Kidney (tissue), 14 donors: ENCODE results near the gene USP3. TPM values are rescaled to one million over a fixed set of nuclear protein-coding genes. Genes with fewer than 3 reads are reported as not detected.

Source experiments
- DNase-seq, 5 donors: peaks; one replicate each; pipeline ENCODE4 v3.0.0-alpha.2; 2013 to 2020
- FAIRE-seq: peaks from 2 replicates; lab custom pipeline; 2012; peaks lifted over from hg19 to GRCh38; lab: Jason Lieb, UNC
- H3K27ac ChIP-seq, 2 donors: one replicate each; pipeline ENCODE4 v1.7.0; 2013; ENCODE audit warnings: low read depth in 2 of 2, low read length in 2 of 2, inconsistent platforms in 1 of 2
- H3K27me3 ChIP-seq: one replicate; pipeline ENCODE4 v1.7.1; 2013; ENCODE audit warnings: low read length, inconsistent platforms; ENCODE audit not compliant: control insufficient read depth, insufficient read depth
- H3K36me3 ChIP-seq, 3 donors: one replicate each; pipeline versions ENCODE4 v1.7.0 to v1.7.1; 2013; ENCODE audit warnings: low read length in 3 of 3, control low read depth in 1 of 3, inconsistent platforms in 1 of 3; ENCODE audit not compliant: insufficient read depth in 3 of 3, control insufficient read depth in 2 of 3
- H3K4me1 ChIP-seq, 3 donors: one replicate each; pipeline versions ENCODE4 v1.7.0 to v1.7.1; 2013; ENCODE audit warnings: low read length in 3 of 3, inconsistent platforms in 1 of 3, low read depth in 1 of 3; ENCODE audit not compliant: control insufficient read depth in 2 of 3, insufficient read depth in 2 of 3
- H3K4me3 ChIP-seq, 3 donors: one replicate each; pipeline versions ENCODE4 v1.7.0 to v1.8.1; 2013; ENCODE audit warnings: low read length in 3 of 3, control low read depth in 1 of 3, inconsistent platforms in 1 of 3
- H3K9ac ChIP-seq, 3 donors: one replicate each; pipeline versions ENCODE4 v1.7.0 to v1.7.1; 2013; ENCODE audit warnings: low read length in 3 of 3, control low read depth in 1 of 3, inconsistent platforms in 1 of 3
- H3K9me3 ChIP-seq, 3 donors: one replicate each; pipeline versions ENCODE4 v1.7.0 to v1.7.1; 2013; ENCODE audit warnings: low read length in 3 of 3, control low read depth in 1 of 3, inconsistent platforms in 1 of 3; ENCODE audit not compliant: control insufficient read depth in 2 of 3, insufficient read depth in 1 of 3
- intact Hi-C: fragments of 100-400 bp; cut with DNase I; formaldehyde crosslinking; loops from one replicate; pipeline ENCODE4 v1.11.1; 2022
- polyA plus RNA-seq: library from polyadenylated mRNA; stranded (reverse); fragments of 350-450 nt; fragmentation: Illumina TruSeq; extraction: RNeasy Lipid Tissue Mini Kit (QIAGEN cat#74804); gene quantifications from one replicate; pipeline ENCODE4 v1.2.3, GENCODE V29; 2014; ENCODE audit warnings: low read depth, low replicate concordance; ENCODE audit not compliant: insufficient read depth
- total RNA-seq: library from RNA; stranded (reverse); fragmentation: NEBNext Ultra II Directional; extraction: Animal tissue kit (Norgen Biotek cat#: 25700); gene quantifications from one replicate; pipeline ENCODE4 v1.2.1, GENCODE V29; 2021
- TF ChIP-seq, protein P1 (sequence below): IDR thresholded peaks from 3 replicates; pipeline ENCODE4 v1.5.1; 2012; ENCODE audit warnings: mild to moderate bottlenecking, moderate library complexity, borderline replicate concordance; ENCODE audit not compliant: insufficient read depth; ENCODE audit errors: extremely low read depth
- donor health status: control.
- donor health status: control.
- donor health status: control.
- donor health status: control.
- donor health status: control.
- donor health status: DM: yes; HTN: yes; CAD: no.
- donor health status: Normal renal cell carcinoma (clear cell type).

The USP3 gene
- total and polyA plus RNA-seq, 2 donors from 2014 or later, result 25.2 to 72.5 TPM

DNA sequence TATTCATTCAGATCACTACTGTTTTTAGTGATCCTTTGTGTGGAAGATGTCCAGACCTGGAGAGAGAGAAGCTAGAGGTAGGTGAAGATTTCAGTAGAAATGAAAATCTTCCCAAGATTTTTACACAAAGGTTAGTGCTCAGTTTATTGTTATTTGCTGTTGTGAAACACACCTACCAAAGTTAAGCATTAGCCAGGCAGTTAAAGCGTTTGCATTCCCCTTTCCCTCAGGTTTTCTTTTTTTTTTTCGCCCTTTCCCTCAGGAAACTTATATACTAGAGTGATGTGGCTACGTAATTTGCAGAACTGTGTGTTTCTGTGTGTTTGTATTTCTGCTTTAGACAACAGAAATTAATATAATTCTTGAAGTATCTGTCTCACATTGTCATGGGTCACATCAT is 34.5 kb downstream of the USP3 start:
- DNase-seq (peak in 1 of 5 donors; percentile 38), FAIRE-seq (no peak)
- TF ChIP-seq, protein P1, sequence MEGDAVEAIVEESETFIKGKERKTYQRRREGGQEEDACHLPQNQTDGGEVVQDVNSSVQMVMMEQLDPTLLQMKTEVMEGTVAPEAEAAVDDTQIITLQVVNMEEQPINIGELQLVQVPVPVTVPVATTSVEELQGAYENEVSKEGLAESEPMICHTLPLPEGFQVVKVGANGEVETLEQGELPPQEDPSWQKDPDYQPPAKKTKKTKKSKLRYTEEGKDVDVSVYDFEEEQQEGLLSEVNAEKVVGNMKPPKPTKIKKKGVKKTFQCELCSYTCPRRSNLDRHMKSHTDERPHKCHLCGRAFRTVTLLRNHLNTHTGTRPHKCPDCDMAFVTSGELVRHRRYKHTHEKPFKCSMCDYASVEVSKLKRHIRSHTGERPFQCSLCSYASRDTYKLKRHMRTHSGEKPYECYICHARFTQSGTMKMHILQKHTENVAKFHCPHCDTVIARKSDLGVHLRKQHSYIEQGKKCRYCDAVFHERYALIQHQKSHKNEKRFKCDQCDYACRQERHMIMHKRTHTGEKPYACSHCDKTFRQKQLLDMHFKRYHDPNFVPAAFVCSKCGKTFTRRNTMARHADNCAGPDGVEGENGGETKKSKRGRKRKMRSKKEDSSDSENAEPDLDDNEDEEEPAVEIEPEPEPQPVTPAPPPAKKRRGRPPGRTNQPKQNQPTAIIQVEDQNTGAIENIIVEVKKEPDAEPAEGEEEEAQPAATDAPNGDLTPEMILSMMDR, result no peak
- Histone ChIP-seq H3K9me3 (no peaks in the 10 kb centered on the region), H3K27me3 (no peaks in the 10 kb centered on the region), H3K4me3 (no peak overlapping the region), H3K36me3 (no peaks in the 10 kb centered on the region), H3K27ac (no peak overlapping the region), H3K9ac (no peak overlapping the region), H3K4me1 (peaks cover 0 to 11% (median 2%) of the 10 kb centered on the region in 3 donors)
- intact Hi-C loops, result no loop called here

DNA sequence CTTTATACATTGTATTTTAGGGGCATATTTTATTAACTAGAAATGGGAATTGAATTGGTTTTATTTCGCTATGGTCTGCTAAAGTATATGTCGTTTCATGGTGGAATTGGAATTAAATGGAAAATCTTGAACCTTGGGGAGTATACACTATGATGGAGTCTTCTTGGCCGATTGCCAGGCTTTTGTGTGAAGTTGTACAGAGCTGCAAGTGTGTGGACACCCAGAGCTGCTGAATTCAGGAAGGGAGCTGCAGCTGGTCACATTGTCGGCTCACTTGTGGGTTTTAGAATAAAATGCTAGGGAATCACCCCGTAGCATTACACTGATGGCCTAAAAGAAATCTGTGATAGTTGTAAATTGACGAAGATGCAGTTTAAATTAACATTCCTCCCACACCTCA is 35.1 kb downstream of the USP3 start:
- DNase-seq, result peak in 2 of 5 donors; percentile 34 to 61
- FAIRE-seq, result no peak
- Histone ChIP-seq H3K9me3 (no peaks in the 10 kb centered on the region), H3K4me1 (peaks cover 0 to 11% (median 2%) of the 10 kb centered on the region in 3 donors), H3K36me3 (no peaks in the 10 kb centered on the region), H3K27ac (no peak overlapping the region), H3K9ac (no peak overlapping the region), H3K4me3 (no peak overlapping the region), H3K27me3 (no peaks in the 10 kb centered on the region)
- intact Hi-C loops, result no loop called here
- TF ChIP-seq, protein P1, result no peak

GRCh38 chr15:63539998-63540397 is 35.6 kb downstream of the USP3 start:
- Histone ChIP-seq H3K9ac (no peak overlapping the region), H3K4me3 (no peak overlapping the region), H3K27ac (no peak overlapping the region), H3K36me3 (no peaks in the 10 kb centered on the region), H3K27me3 (no peaks in the 10 kb centered on the region), H3K9me3 (no peaks in the 10 kb centered on the region), H3K4me1 (peaks cover 0 to 11% (median under 1%) of the 10 kb centered on the region in 3 donors)
- FAIRE-seq, result no peak
- no peak for DNase-seq
- TF ChIP-seq, protein P1, result no peak
- intact Hi-C loops, result no loop called here

DNA sequence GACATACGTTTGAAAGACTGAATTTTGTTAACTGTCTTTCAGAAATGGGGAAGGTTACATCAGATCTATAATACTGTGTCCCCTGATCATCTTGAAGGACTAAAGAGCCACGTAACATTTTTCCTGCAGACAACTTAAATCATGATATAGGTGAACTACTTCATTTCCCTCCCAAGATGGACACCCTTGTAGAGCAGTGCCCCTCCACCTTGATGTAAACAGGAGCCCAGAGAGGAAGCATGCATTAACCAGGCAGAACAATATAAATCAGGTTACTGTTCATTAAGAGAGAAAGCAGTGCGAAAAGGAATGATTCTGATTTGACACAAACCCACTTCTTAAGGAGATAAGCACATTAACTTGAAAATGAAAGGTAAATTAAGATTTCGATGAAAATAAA is 36.1 kb downstream of the USP3 start:
- intact Hi-C loops, result no loop called here
- FAIRE-seq, result no peak
- H3K4me3 ChIP-seq, result no peak overlapping the region
- TF ChIP-seq, protein P1, result no peak
- H3K9me3 ChIP-seq, result no peaks in the 10 kb centered on the region
- H3K27ac ChIP-seq, result no peak overlapping the region
- H3K36me3 ChIP-seq, result no peaks in the 10 kb centered on the region
- DNase-seq, result no peak
- no peaks in the 10 kb centered on the region for H3K27me3 ChIP-seq
- no peak overlapping the region for H3K9ac ChIP-seq
- H3K4me1 ChIP-seq, result peaks cover 0 to 8% (median 0%) of the 10 kb centered on the region in 3 donors
